ENCODE measurements around the gene CLRN1.

DNA sequence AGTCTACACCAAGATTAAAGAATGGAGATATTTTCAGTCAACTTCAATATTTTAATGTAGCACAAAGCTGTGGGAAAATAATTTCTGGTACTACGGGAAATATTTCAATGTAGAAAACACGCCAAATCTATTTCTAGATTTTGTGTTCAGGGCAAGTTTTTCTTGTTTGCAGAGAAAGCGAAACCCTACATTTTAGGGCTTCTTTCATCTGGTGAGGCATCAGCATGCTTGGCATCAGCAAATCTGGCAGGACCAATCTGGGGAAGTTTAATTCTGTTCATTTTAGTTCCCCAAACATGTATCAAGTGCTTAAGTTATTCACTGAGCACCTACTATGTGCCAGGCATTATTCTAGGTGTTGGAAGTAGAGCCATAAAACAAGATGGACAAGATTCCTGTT, 30.3 kb downstream of the CLRN1 start:
- TF ChIP-seq, protein P1, sequence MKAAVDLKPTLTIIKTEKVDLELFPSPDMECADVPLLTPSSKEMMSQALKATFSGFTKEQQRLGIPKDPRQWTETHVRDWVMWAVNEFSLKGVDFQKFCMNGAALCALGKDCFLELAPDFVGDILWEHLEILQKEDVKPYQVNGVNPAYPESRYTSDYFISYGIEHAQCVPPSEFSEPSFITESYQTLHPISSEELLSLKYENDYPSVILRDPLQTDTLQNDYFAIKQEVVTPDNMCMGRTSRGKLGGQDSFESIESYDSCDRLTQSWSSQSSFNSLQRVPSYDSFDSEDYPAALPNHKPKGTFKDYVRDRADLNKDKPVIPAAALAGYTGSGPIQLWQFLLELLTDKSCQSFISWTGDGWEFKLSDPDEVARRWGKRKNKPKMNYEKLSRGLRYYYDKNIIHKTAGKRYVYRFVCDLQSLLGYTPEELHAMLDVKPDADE (IDR thresholded peaks at IDR 0.05), result no peak
- TF ChIP-seq, protein P2, sequence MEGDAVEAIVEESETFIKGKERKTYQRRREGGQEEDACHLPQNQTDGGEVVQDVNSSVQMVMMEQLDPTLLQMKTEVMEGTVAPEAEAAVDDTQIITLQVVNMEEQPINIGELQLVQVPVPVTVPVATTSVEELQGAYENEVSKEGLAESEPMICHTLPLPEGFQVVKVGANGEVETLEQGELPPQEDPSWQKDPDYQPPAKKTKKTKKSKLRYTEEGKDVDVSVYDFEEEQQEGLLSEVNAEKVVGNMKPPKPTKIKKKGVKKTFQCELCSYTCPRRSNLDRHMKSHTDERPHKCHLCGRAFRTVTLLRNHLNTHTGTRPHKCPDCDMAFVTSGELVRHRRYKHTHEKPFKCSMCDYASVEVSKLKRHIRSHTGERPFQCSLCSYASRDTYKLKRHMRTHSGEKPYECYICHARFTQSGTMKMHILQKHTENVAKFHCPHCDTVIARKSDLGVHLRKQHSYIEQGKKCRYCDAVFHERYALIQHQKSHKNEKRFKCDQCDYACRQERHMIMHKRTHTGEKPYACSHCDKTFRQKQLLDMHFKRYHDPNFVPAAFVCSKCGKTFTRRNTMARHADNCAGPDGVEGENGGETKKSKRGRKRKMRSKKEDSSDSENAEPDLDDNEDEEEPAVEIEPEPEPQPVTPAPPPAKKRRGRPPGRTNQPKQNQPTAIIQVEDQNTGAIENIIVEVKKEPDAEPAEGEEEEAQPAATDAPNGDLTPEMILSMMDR (conservative IDR thresholded peaks at IDR 0.05; ENCODE audit: low read depth in 2 of 2), result no peak
- TF ChIP-seq EZH2phosphoT487 (IDR thresholded peaks at IDR 0.05; ENCODE audit: unreplicated experiment) (no peak), POLR2AphosphoS5 (IDR thresholded peaks at IDR 0.05; ENCODE audit: low read depth) (no peak), EZH2 (IDR thresholded peaks at IDR 0.05; ENCODE audit: low read depth, unreplicated experiment) (no peak), ZNF114 (CRISPR knock-in tag; IDR thresholded peaks at IDR 0.05) (no peak), NANOG (IDR thresholded peaks at IDR 0.05; ENCODE audit: borderline replicate concordance) (no peak)
- TF ChIP-seq, protein P3, sequence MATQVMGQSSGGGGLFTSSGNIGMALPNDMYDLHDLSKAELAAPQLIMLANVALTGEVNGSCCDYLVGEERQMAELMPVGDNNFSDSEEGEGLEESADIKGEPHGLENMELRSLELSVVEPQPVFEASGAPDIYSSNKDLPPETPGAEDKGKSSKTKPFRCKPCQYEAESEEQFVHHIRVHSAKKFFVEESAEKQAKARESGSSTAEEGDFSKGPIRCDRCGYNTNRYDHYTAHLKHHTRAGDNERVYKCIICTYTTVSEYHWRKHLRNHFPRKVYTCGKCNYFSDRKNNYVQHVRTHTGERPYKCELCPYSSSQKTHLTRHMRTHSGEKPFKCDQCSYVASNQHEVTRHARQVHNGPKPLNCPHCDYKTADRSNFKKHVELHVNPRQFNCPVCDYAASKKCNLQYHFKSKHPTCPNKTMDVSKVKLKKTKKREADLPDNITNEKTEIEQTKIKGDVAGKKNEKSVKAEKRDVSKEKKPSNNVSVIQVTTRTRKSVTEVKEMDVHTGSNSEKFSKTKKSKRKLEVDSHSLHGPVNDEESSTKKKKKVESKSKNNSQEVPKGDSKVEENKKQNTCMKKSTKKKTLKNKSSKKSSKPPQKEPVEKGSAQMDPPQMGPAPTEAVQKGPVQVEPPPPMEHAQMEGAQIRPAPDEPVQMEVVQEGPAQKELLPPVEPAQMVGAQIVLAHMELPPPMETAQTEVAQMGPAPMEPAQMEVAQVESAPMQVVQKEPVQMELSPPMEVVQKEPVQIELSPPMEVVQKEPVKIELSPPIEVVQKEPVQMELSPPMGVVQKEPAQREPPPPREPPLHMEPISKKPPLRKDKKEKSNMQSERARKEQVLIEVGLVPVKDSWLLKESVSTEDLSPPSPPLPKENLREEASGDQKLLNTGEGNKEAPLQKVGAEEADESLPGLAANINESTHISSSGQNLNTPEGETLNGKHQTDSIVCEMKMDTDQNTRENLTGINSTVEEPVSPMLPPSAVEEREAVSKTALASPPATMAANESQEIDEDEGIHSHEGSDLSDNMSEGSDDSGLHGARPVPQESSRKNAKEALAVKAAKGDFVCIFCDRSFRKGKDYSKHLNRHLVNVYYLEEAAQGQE (IDR thresholded peaks at IDR 0.05; ENCODE audit: unreplicated experiment), result no peak
